HUES6 (cell line): ENCODE results near the gene LGMN.

ENCODE experiments used
- H3K27ac ChIP-seq: 2 replicates; pipeline ENCODE4 v1.7.0; 2013; ENCODE audit warnings: low read depth, mild to moderate bottlenecking, low read length, inconsistent platforms
- H3K27me3 ChIP-seq: 2 replicates; pipeline ENCODE4 v1.6.1; 2013; ENCODE audit warnings: low read length; ENCODE audit not compliant: control insufficient read depth, insufficient read depth
- H3K36me3 ChIP-seq: 2 replicates; pipeline ENCODE4 v1.6.1; 2013; ENCODE audit warnings: low read length; ENCODE audit not compliant: control insufficient read depth, insufficient read depth
- H3K4me1 ChIP-seq: 2 replicates; pipeline ENCODE4 v1.6.1; 2013; ENCODE audit warnings: low read length; ENCODE audit not compliant: control insufficient read depth, insufficient read depth
- H3K4me3 ChIP-seq: 2 replicates; pipeline ENCODE4 v1.5.1; 2013; ENCODE audit warnings: low read depth, low read length
- H3K9ac ChIP-seq: one replicate; pipeline ENCODE4 v1.6.1; 2013; ENCODE audit warnings: mild to moderate bottlenecking, low read length
- H3K9me3 ChIP-seq: 2 replicates; pipeline ENCODE4 v1.6.1; 2013; ENCODE audit warnings: low read depth, low read length; ENCODE audit not compliant: control insufficient read depth, insufficient read depth

The LGMN gene

DNA sequence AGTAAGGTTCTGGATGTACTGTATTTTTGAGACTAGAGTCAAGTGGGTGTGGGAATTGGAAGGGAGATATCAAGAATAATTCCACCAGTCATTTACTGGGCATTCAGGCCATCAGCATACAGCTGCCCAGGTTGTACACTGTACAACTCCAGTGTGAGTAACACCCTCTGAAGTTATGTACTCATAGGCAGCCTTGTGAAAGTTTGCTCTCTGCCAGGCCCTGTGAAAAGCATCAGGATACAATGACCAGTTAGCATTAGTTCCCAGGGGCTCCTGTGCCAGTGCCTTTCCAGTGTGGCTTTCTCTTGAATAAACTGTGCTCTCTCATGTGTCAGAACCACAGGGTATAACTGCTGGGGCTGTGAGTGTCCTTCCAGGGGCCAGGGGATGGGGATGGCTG lies 89.7 kb downstream of the LGMN start:
- no peaks in the 10 kb centered on the region for H3K36me3 ChIP-seq

GRCh38 chr14:92658160-92658559 lies 90.3 kb downstream of the LGMN start:
- no peak overlapping the region for H3K27ac ChIP-seq
- H3K36me3 ChIP-seq, result no peaks in the 10 kb centered on the region
- no peak overlapping the region for H3K9ac ChIP-seq
- no peak overlapping the region for H3K4me3 ChIP-seq
- no peaks in the 10 kb centered on the region for H3K4me1 ChIP-seq
- H3K9me3 ChIP-seq, result no peaks in the 10 kb centered on the region
- H3K27me3 ChIP-seq, result no peaks in the 10 kb centered on the region

More for the DNA sequence above, 89.7 kb downstream of the LGMN start:
- no peaks in the 10 kb centered on the region for H3K9me3 ChIP-seq
- H3K4me3 ChIP-seq, result no peak overlapping the region
- H3K4me1 ChIP-seq, result no peaks in the 10 kb centered on the region
- H3K27me3 ChIP-seq, result no peaks in the 10 kb centered on the region
- no peak overlapping the region for H3K27ac ChIP-seq
- no peak overlapping the region for H3K9ac ChIP-seq

- no peak overlapping the region for H3K9ac ChIP-seq
- H3K4me3 ChIP-seq, result no peak overlapping the region
- no peaks in the 10 kb centered on the region for H3K4me1 ChIP-seq
- no peak overlapping the region for H3K27ac ChIP-seq
- no peaks in the 10 kb centered on the region for H3K36me3 ChIP-seq
- no peaks in the 10 kb centered on the region for H3K27me3 ChIP-seq
- H3K9me3 ChIP-seq, result no peaks in the 10 kb centered on the region
These were observed 90.8 kb downstream of the LGMN start for GRCh38 chr14:92657457-92658142.

DNA sequence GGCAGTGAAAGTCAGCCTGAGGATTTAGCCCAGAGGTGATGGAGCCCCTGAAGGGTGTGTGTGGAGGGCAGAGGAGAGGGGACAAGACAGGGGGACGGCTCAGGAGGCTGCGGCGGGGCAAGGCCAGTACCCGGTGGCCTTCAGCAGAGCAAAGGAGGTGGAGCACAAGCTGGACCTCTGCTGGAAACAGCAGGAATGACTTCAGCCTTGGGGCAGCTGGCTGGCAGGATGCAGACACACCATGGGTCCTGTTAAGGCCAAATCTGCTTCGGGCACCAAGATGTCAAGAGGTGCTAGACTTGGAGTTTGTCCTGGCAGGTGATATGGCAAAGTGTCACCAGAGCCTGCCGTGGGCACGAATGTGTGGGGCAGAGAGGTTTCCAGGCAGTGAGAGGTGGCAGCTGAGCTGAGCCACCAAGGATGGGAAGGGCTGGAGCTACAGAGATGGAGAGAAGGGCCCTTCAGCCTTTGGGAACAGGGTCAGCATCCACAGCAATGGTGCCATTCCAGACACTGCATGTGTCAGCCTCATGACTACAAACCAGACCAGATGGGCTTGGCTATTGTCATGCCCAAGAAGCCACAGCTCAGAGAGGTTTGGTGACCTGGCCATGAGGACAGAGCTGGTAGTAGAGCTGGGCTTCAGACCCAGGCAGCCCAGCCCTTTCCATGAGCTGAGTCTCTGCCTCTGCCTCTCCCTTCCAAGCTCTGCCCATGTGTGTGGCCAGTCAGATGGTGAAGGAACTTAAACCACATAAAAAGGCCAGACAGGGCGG lies 91.9 kb downstream of the LGMN start:
- no peaks in the 10 kb centered on the region for H3K36me3 ChIP-seq
- H3K9me3 ChIP-seq, result no peaks in the 10 kb centered on the region
- no peak overlapping the region for H3K9ac ChIP-seq
- H3K27ac ChIP-seq, result no peak overlapping the region
- no peaks in the 10 kb centered on the region for H3K4me1 ChIP-seq
- no peaks in the 10 kb centered on the region for H3K27me3 ChIP-seq
- no peak overlapping the region for H3K4me3 ChIP-seq

GRCh38 chr14:92655419-92656201 lies 92.8 kb downstream of the LGMN start:
- Histone ChIP-seq H3K9me3 (no peaks in the 10 kb centered on the region), H3K4me1 (no peaks in the 10 kb centered on the region), H3K9ac (no peak overlapping the region), H3K4me3 (no peak overlapping the region), H3K27ac (no peak overlapping the region), H3K36me3 (no peaks in the 10 kb centered on the region), H3K27me3 (no peaks in the 10 kb centered on the region)

GRCh38 chr14:92654239-92654901 lies 94.1 kb downstream of the LGMN start:
- Histone ChIP-seq H3K9ac (no peak overlapping the region), H3K4me1 (no peaks in the 10 kb centered on the region), H3K36me3 (no peaks in the 10 kb centered on the region), H3K4me3 (no peak overlapping the region), H3K9me3 (no peaks in the 10 kb centered on the region), H3K27me3 (no peaks in the 10 kb centered on the region), H3K27ac (no peak overlapping the region)
